K562 (cell line): ENCODE results near the gene PI16. TPM values are rescaled to one million over a fixed set of nuclear protein-coding genes. Genes with fewer than 3 reads are reported as not detected.

Source experiments
- CREB1 ChIP-seq, 2 experiments: sonication (generic) in 1 of 2; formaldehyde crosslinking in 1 of 2; IDR thresholded peaks; 2 replicates each; pipeline versions ENCODE4 v1.6.1 to v1.8.0; 2012 to 2022; ENCODE audit warnings: inconsistent platforms in 1 of 2, mild to moderate bottlenecking in 1 of 2, missing genetic modification reagents in 1 of 2, moderate library complexity in 1 of 2
- ELF2 ChIP-seq: fragments of 250-450 bp; sonication (Bioruptor Pico); IDR thresholded peaks from 2 replicates; pipeline ENCODE4 v1.5.0; 2021; ENCODE audit warnings: mild to moderate bottlenecking
- HNRNPH1 ChIP-seq: fragments of 200-400 bp; formaldehyde crosslinking; optimal IDR thresholded peaks from 2 replicates; pipeline ENCODE3; 2017; ENCODE audit warnings: low read depth, mild to moderate bottlenecking, low read length, moderate library complexity
- HNRNPL ChIP-seq: fragments of 200-400 bp; formaldehyde crosslinking; IDR thresholded peaks from 2 replicates; pipeline ENCODE4 v1.6.1; 2017; ENCODE audit warnings: low read depth, mild to moderate bottlenecking, low read length
- JUND ChIP-seq, 2 experiments: IDR thresholded peaks; 2 replicates in 1 of 2; 3 replicates in 1 of 2; pipeline ENCODE4 v1.6.1; 2011; ENCODE audit warnings: borderline replicate concordance in 2 of 2, low read depth in 2 of 2, low read length in 2 of 2, improper control_type of control experiment in 1 of 2, missing biosample characterization in 1 of 2, missing genetic modification characterization in 1 of 2, missing genetic modification reagents in 1 of 2
- KLF10 ChIP-seq: fragments of 250-450 bp; sonication (Bioruptor Pico); IDR thresholded peaks from 2 replicates; pipeline ENCODE4 v1.6.1; 2021; ENCODE audit warnings: matching md5 sums
- MCM3 ChIP-seq: fragments of 450-650 bp; IDR thresholded peaks from 2 replicates; pipeline ENCODE4 v1.6.1; 2016
- NCOA1 ChIP-seq: fragments of 450-650 bp; IDR thresholded peaks from 2 replicates; pipeline ENCODE4 v1.6.1; 2016; ENCODE audit warnings: low read depth
- SRF ChIP-seq, 2 experiments: fragments of 250-450, 450-650 bp in 1 of 2; sonication (Bioruptor Pico) in 1 of 2; sonication (generic) in 1 of 2; formaldehyde crosslinking; IDR thresholded peaks; 2 replicates each; pipeline versions ENCODE4 v1.5.0 to v1.5.1; 2020 to 2022; ENCODE audit warnings: mild to moderate bottlenecking in 1 of 2, missing genetic modification reagents in 1 of 2
- TAF1 ChIP-seq: IDR thresholded peaks from 2 replicates; pipeline ENCODE4 v1.6.1; 2011; ENCODE audit warnings: mild to moderate bottlenecking, low read length, moderate library complexity; ENCODE audit not compliant: insufficient read depth, control insufficient read depth, severe bottlenecking; ENCODE audit errors: extremely low read depth
- ZBTB7A ChIP-seq: IDR thresholded peaks from 2 replicates; pipeline ENCODE4 v1.6.1; 2011; ENCODE audit warnings: low read depth, mild to moderate bottlenecking, low read length, moderate library complexity, borderline replicate concordance; ENCODE audit not compliant: control insufficient read depth
- ZC3H11A ChIP-seq: IDR thresholded peaks from 2 replicates; pipeline ENCODE4 v1.6.1; 2012; ENCODE audit warnings: low read depth, low read length, improper control_type of control experiment
- polyA plus RNA-seq, 8 experiments: library from polyadenylated mRNA; depleted of rRNA in 4 of 8; stranded (reverse) in 5 of 8; unstranded in 3 of 8; fragments of >200 nt; fragmentation: Nextera tagmentation in 2 of 8; fragmentation: Illumina TruSeq in 1 of 8; extraction: Ambion mirVana in 2 of 8; extraction: Trizol in 1 of 8; gene quantifications; 2 replicates each; pipeline versions ENCODE4 v1.2.1 to v1.2.3, GENCODE V29; 2011 to 2014; ENCODE audit warnings: inconsistent platforms in 1 of 8, missing spikeins in 1 of 8
- total RNA-seq, 7 experiments: library from RNA; depleted of rRNA in 6 of 7; stranded (reverse); fragments of >200 nt in 6 of 7; fragmentation: Illumina TruSeq in 2 of 7; extraction: Trizol in 2 of 7; gene quantifications; 2 replicates each; pipeline versions ENCODE4 v1.2.1 to v1.2.3, GENCODE V29; 2011 to 2021; ENCODE audit warnings: low replicate concordance in 1 of 7
- TF ChIP-seq, protein P1 (sequence below): fragments of 250-450 bp; sonication (Bioruptor Pico); IDR thresholded peaks from 2 replicates; pipeline ENCODE4 v1.5.0; 2021; ENCODE audit warnings: mild to moderate bottlenecking, moderate library complexity
- TF ChIP-seq, protein P2 (sequence below): sonication (generic); formaldehyde crosslinking; IDR thresholded peaks from 2 replicates; pipeline ENCODE4 v1.8.0; 2022; ENCODE audit warnings: missing genetic modification reagents, mild to moderate bottlenecking, borderline replicate concordance
- TF ChIP-seq, protein P3 (sequence below): IDR thresholded peaks from 2 replicates; pipeline ENCODE4 v1.6.1; 2011; ENCODE audit not compliant: insufficient read length; ENCODE audit errors: extremely low read depth
- TF ChIP-seq, protein P4 (sequence below), 2 experiments: fragments of 450-650 bp in 1 of 2; sonication (generic) in 1 of 2; formaldehyde crosslinking; conservative IDR thresholded peaks; 2 replicates each; pipeline versions ENCODE4 v1.4.0 to v1.8.1; 2020 to 2022; ENCODE audit warnings: mild to moderate bottlenecking in 1 of 2, missing genetic modification reagents in 1 of 2
- TF ChIP-seq, protein P5 (sequence below): sonication (generic); formaldehyde crosslinking; IDR thresholded peaks from 2 replicates; pipeline ENCODE4 v1.8.0; 2022; ENCODE audit warnings: mild to moderate bottlenecking, missing genetic modification reagents

PI16 gene
- total and polyA plus RNA-seq, 9 of the 15 experiments (the other 6 are each of a cell fraction or from before 2014, with no cell fraction given) = 0.06 to 0.18 TPM; not detected in 7

DNA sequence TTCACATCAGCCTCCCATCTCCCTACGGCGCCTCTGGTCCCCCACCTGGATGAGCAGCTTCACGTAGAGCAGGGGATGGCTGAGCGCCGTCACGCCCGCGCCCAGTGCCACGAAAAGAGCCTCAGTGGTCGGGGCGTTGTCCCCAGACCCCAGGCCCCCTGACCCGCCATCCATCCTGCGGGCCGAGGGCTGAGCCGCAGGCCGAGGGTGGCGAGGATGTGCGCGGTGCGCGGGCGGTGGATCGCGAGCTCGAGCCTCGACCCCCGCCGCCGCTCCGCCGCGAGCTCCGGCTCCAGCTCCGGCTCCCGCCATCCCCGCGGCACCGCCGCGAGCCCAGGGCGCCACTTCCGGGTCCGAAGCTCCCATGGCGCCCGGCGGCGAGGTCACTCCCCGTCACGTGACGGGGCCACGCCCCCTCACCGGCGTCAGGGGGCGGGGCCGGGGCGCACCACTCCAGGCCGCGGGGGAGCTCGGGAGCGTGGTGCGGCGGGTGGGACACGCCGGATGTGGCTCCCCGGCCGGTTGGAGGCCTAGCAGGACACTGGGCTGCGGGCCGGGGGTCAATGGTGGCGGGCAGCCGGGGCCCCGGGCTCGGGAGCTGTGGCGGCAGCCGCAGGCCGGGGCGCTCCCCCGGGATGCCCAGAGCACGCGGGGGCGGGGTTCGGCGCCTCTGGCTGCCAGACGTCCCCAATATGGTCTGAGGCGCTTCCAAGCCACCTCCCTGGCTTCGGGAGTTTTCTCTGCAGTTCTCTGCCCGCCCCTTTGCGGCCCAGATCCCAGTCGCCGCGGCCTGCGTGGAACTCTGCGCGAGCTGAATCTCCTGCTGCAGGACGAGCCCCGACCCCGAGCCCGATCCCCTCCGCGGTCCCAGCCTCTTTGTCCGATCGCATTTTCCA lies 31.5 kb downstream of the PI16 start, which contains the start of gene MTCH1 (continued):
- TF ChIP-seq, protein P1, sequence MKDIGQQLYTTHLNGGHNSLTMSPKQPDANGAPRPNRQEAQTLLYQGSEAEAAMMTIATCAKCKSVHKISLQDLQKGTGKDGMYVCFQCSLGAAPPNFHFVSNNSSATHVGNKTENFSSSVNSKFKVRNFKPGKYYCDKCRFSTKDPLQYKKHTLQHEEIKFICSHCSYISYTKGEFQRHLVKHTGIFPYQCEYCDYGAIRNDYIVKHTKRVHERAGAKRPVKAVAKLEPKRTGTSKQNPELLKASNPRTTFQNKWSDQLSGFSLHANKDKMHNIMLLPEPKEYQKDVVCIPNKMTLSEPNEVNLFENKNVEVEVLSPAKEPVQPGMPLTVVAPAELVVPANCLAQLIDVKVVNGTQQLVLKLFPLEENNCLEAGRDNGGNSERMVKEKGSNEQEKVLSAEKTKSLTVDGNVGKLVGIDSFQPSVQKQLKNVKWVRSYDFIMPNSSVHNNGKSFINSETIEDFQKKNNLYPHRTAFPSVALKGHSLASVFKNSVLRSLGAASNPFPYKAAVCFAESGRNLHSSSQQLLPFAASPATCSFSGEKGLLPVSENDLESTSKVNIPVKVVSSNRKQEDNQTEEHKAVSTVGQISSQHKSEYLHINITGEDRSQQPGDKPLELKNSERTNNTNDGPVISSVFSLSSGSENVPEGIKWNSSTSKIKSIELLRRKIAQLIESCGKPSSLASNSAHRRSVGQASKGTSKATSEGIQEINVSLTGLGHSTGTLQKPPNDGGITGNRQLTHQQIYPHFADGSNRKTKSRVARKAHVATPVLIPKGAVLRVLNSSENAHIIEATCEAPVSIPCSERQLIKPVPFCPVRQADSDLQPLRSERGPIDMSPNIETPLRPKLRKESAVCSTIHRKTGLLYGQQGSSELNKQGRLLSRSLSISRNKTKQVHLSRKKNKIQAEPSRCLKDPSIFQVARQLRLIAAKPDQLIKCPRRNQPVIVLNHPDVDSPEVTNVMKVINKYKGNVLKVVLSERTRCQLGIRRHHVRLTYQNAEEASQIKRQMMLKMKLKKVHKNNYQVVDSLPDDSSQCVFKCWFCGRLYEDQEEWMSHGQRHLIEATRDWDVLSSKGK (CRISPR knock-in tag) = no peak
- peak; percentile 90 for TF ChIP-seq TAF1
- TF ChIP-seq, protein P2, sequence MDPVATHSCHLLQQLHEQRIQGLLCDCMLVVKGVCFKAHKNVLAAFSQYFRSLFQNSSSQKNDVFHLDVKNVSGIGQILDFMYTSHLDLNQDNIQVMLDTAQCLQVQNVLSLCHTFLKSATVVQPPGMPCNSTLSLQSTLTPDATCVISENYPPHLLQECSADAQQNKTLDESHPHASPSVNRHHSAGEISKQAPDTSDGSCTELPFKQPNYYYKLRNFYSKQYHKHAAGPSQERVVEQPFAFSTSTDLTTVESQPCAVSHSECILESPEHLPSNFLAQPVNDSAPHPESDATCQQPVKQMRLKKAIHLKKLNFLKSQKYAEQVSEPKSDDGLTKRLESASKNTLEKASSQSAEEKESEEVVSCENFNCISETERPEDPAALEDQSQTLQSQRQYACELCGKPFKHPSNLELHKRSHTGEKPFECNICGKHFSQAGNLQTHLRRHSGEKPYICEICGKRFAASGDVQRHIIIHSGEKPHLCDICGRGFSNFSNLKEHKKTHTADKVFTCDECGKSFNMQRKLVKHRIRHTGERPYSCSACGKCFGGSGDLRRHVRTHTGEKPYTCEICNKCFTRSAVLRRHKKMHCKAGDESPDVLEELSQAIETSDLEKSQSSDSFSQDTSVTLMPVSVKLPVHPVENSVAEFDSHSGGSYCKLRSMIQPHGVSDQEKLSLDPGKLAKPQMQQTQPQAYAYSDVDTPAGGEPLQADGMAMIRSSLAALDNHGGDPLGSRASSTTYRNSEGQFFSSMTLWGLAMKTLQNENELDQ = no peak
- TF ChIP-seq KLF10 (CRISPR knock-in tag) = no peak
- TF ChIP-seq CREB1 (IDR thresholded peaks at IDR 0.05) = peak; percentile 83
- TF ChIP-seq CREB1 (CRISPR knock-in tag; IDR thresholded peaks at IDR 0.05) = peak; percentile 78
- TF ChIP-seq JUND (IDR thresholded peaks at IDR 0.05; ENCODE audit: borderline replicate concordance, low read depth, low read length) = peak; percentile 95
- peak; percentile 10; the same call in 1 of the 3 replicates for TF ChIP-seq JUND (tag; IDR thresholded peaks at IDR 0.05; ENCODE audit: borderline replicate concordance, low read depth, low read length)
- no peak for TF ChIP-seq HNRNPH1
- TF ChIP-seq, protein P3, sequence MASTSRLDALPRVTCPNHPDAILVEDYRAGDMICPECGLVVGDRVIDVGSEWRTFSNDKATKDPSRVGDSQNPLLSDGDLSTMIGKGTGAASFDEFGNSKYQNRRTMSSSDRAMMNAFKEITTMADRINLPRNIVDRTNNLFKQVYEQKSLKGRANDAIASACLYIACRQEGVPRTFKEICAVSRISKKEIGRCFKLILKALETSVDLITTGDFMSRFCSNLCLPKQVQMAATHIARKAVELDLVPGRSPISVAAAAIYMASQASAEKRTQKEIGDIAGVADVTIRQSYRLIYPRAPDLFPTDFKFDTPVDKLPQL = no peak
- TF ChIP-seq ZC3H11A = no peak
- peak; percentile 55; the same call in 1 of the 2 replicates for TF ChIP-seq ZBTB7A
- TF ChIP-seq HNRNPL = no peak
- no peak for TF ChIP-seq MCM3
- no peak for TF ChIP-seq NCOA1
- TF ChIP-seq, protein P4, sequence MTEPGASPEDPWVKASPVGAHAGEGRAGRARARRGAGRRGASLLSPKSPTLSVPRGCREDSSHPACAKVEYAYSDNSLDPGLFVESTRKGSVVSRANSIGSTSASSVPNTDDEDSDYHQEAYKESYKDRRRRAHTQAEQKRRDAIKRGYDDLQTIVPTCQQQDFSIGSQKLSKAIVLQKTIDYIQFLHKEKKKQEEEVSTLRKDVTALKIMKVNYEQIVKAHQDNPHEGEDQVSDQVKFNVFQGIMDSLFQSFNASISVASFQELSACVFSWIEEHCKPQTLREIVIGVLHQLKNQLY (CRISPR knock-in tag; conservative IDR thresholded peaks at IDR 0.05) = 0 out of 4 replicates have a peak, but pooled peaks have one; percentile 19 to 67
- TF ChIP-seq SRF (CRISPR knock-in tag; IDR thresholded peaks at IDR 0.05) = peak; percentile 83 to 91
- TF ChIP-seq, protein P5, sequence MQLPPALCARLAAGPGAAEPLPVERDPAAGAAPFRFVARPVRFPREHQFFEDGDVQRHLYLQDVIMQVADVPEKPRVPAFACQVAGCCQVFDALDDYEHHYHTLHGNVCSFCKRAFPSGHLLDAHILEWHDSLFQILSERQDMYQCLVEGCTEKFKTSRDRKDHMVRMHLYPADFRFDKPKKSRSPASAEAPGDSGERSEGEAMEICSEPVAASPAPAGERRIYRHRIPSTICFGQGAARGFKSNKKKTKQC = peak; percentile 6; the same call in 1 of the 2 replicates
- peak; percentile 99 for TF ChIP-seq ELF2 (CRISPR knock-in tag)
